GM18498 (cell line): ENCODE results near the gene WDHD1.
"Not testable (repeated sequence)": the region's sequence is repeated elsewhere in the genome, so short reads cannot be mapped to it uniquely, and the experiment has no call there.

Experiments used
- ATAC-seq: cut with Tn5 transposase; IDR thresholded peaks from one replicate; pipeline ENCODE4 v1.9.1; 2021; ENCODE audit warnings: mild to moderate bottlenecking, moderate library complexity; ENCODE audit not compliant: unreplicated experiment

WDHD1 gene

GRCh38 chr14:55047301-55048053 is 20.6 kb upstream of the WDHD1 start:
- no peak for ATAC-seq

- ATAC-seq: no peak
Observed at GRCh38 chr14:55045087-55045486, 18.2 kb upstream of the WDHD1 start.

GRCh38 chr14:55043528-55043927 is 16.6 kb upstream of the WDHD1 start:
- ATAC-seq: no peak

- no peak for ATAC-seq
Observed at GRCh38 chr14:55038708-55039107, 11.8 kb upstream of the WDHD1 start.

- not testable (repeated sequence) for ATAC-seq
Observed at GRCh38 chr14:55037995-55038394, 11.1 kb upstream of the WDHD1 start.

- no peak for ATAC-seq
Observed at GRCh38 chr14:55031190-55031589, 4.3 kb upstream of the WDHD1 start.

- no peak for ATAC-seq
Observed at GRCh38 chr14:55028476-55028875, 1.6 kb upstream of the WDHD1 start.

- no peak for ATAC-seq
Observed at GRCh38 chr14:55028066-55028465, 1.2 kb upstream of the WDHD1 start.

GRCh38 chr14:55026441-55026792 is 482 bp downstream of the WDHD1 start:
- ATAC-seq: no peak

GRCh38 chr14:55025948-55026347 is 951 bp downstream of the WDHD1 start:
- ATAC-seq: no peak

- not testable (repeated sequence) for ATAC-seq
Observed at GRCh38 chr14:55024365-55024764, 2.5 kb downstream of the WDHD1 start.

- ATAC-seq: no peak
Observed at GRCh38 chr14:55019968-55020554, 6.8 kb downstream of the WDHD1 start.

GRCh38 chr14:55015006-55015405 is 11.9 kb downstream of the WDHD1 start:
- ATAC-seq: no peak

- ATAC-seq: no peak
Observed at GRCh38 chr14:55005071-55005470, 21.8 kb downstream of the WDHD1 start.

- ATAC-seq: no peak
Observed at GRCh38 chr14:55000381-55000780, 26.5 kb downstream of the WDHD1 start.

- no peak for ATAC-seq
Observed at GRCh38 chr14:54985156-54985555, 41.7 kb downstream of the WDHD1 start.

- ATAC-seq: no peak
Observed at GRCh38 chr14:54981698-54982097, 45.2 kb downstream of the WDHD1 start.

- no peak for ATAC-seq
Observed at GRCh38 chr14:54979039-54979438, 47.9 kb downstream of the WDHD1 start.

GRCh38 chr14:54976316-54976715 is 50.6 kb downstream of the WDHD1 start:
- ATAC-seq: no peak

GRCh38 chr14:54975856-54976255 is 51.0 kb downstream of the WDHD1 start:
- no peak for ATAC-seq

GRCh38 chr14:54974788-54975414 is 52.0 kb downstream of the WDHD1 start:
- no peak for ATAC-seq

- no peak for ATAC-seq
Observed at GRCh38 chr14:54967496-54967895, 59.4 kb downstream of the WDHD1 start.
